ENCODE measurements around the gene CTSW.

The CTSW gene

DNA sequence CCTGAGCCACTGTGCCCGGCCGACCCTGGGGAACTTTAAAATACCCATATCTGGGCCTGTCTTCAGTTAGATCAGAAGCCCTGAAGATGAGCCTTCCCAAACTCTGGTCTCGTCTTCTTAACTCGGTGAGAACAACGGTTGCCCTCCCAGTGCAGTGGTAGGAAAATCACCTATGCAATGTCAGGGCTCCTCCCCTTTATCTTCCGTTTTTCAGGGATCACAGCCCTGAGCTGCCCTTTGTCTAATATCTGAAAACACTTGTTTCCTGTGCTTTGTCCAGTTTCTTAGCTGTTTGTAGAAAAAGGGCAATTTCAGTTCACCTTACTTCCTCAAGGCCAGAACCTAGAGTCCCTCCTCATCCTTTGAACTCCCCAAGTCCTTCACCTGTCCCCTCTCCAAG lies 49.0 kb downstream of the CTSW start:
- no peak for DNase-seq (ENCODE audit: low spot score)

DNA sequence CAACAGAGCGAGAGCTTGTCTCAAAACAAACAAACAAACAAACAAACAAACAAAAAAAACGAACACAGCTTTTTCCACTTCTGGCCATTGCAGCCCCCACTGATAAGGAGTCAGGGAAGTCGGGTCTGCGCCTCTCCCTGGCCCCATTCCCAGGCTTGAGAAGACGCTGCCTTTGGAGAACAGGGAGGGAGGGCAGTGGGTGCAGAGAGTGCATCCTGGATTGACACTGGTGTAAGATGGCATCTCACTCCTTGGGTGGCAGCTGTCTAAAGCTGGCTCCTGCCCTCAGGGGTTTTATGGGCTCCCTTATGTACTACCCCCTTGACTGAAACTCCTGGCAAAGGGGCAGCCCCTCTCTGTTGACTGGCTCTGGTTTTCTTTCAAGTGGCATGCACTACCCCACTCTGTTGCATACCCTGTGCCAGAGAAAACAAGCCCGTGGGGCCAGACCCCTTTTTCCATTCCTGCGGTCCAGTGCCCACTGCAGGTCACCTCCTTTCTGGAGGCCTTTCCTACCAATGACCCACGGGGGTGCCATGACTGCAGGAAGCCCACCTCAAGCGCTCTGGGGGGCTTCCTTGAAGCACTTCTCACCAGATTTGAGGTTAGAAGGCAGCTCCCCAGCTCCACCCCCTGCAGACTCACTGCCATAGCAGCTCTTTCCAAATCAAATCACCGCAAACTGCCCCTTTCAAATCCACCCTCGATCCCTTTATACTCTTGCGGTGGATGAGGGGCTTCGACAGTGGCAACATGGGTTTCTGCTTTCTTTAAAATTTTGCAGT lies 52.3 kb downstream of the CTSW start:
- DNase-seq (ENCODE audit: low spot score), result no peak

DNA sequence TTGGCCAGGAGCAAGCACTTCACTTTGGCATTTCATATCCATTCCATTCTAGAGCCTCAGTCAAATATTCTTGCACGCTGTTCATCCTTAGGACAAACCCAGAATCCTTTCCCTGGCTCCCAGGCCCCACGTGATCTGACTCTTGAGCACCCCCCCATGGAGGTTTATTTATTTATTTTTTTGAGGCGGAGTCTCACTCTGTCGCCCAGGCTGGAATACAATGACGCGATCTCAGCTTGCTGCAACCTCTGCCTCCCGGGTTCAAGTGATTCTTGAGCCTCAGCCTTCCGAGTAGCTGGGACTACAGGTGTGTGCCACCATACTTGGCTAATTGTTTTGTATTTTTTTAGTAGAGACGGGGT lies 52.9 kb downstream of the CTSW start:
- DNase-seq (ENCODE audit: low spot score), result no peak
